ENCODE measurements around the gene LRSAM1.

Gene LRSAM1

GRCh38 chr9:127423934-127424675, 27.2 kb upstream of the LRSAM1 start, which contains the start of gene ZNF79:
ZNF79 (plus strand) TSS chr9:127424382; CDS start chr9:127424788, 406 bp downstream.
- intact Hi-C loops (cut with DNase I), result loop anchor here (2.0 kb wide), 1 partner anchor 27 kb away; the partner anchor contains the start of genes LRSAM1 and RPL12
- peak; percentile 83 to 97 (median 93) for DNase-seq

GRCh38 chr9:127424676-127424999, 26.7 kb upstream of the LRSAM1 start:
- peak in 23 of 42 donors; percentile 16 to 75 (median 53) for DNase-seq
- intact Hi-C loops (cut with DNase I), result loop anchor here (2.0 kb wide), 1 partner anchor 26 kb away; the partner anchor contains the start of genes LRSAM1 and RPL12

DNA sequence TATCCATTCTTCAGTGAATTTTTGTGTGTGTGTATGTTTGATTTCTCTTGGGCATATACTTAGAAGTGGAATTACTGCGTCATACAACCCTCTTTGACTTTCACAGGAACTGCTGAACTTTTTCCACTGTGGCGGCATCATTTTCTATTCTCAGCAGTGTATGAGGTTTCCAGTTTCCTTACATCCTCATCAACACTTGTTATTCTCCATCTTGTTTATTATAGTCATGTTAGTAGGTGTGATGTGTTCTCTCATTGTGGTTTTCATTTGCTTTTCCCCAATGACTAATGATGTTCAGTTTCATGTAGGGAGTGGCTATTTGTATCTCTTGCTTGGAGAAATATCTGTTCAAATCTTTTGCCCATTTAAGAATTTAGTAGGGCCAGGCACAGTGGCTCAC, 24.6 kb upstream of the LRSAM1 start:
- no peak for DNase-seq
- intact Hi-C loops (cut with DNase I), result no loop called here

GRCh38 chr9:127428348-127428747, 23.0 kb upstream of the LRSAM1 start:
- intact Hi-C loops (cut with DNase I), result no loop called here
- no peak for DNase-seq

GRCh38 chr9:127430415-127430814, 20.9 kb upstream of the LRSAM1 start:
- DNase-seq, result no peak
- intact Hi-C loops (cut with DNase I), result loop anchor here (10.0 kb wide), 1 partner anchor 64 kb away; no protein-coding TSS in a partner anchor

GRCh38 chr9:127437497-127438264, 13.6 kb upstream of the LRSAM1 start:
- intact Hi-C loops (cut with DNase I), result loop anchor here (10.0 kb wide), 1 partner anchor 57 kb away; no protein-coding TSS in a partner anchor
- no peak for DNase-seq

- DNase-seq, result no peak
Observed at GRCh38 chr9:127438394-127438793, 12.9 kb upstream of the LRSAM1 start.

GRCh38 chr9:127444283-127444920, 6.9 kb upstream of the LRSAM1 start:
- intact Hi-C loops (cut with DNase I), result no loop called here

More at GRCh38 chr9:127438394-127438793, 12.9 kb upstream of the LRSAM1 start:
- intact Hi-C loops (cut with DNase I), result loop anchor here (10.0 kb wide), 1 partner anchor 56 kb away; no protein-coding TSS in a partner anchor

DNA sequence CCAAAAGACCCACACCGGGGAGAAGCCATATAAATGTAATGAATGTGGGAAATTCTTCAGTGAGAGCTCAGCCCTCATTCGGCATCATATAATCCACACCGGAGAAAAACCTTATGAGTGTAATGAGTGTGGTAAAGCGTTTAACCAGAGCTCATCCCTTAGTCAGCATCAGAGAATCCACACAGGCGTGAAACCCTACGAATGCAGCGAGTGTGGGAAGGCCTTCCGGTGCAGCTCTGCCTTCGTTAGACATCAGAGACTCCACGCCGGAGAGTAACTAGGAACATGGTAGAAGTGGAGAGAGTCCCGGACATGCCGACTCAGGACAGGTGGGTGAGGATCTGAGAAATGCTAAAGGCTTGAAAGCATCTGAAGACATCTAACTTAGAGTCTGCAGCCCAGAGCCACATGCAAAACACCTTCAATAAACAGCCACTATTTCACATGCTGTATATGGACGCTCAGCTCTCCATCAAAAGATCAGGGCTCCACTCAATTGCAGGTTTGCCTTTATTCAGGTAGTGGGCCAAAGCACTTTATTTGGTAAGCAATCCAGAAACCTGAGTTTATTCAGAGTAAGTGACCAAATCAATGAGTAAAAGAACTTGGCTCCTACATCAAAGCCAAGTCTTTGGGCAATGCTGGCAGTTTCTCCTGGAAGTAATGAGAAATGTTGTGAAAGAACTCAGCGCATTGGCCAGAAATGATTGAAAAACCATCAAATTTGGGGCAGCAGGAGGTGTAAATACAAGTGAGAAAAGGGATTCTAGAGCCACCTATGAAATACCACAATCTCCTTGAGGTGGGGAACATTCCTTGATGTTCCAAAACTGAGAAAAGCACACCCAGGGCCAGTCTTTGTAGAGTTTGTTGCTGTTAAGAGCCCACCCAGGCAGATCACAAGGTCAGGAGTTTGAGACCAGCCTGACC, 6.1 kb upstream of the LRSAM1 start:
- no peak for DNase-seq
- intact Hi-C loops (cut with DNase I), result no loop called here

More at GRCh38 chr9:127444283-127444920, 6.9 kb upstream of the LRSAM1 start:
- no peak for DNase-seq

- no peak for DNase-seq
- intact Hi-C loops (cut with DNase I), result no loop called here
Observed at GRCh38 chr9:127445851-127446712, 5.2 kb upstream of the LRSAM1 start.

- no peak for DNase-seq
- intact Hi-C loops (cut with DNase I), result no loop called here
Observed at GRCh38 chr9:127446713-127447415, 4.4 kb upstream of the LRSAM1 start.

- intact Hi-C loops (cut with DNase I), result no loop called here
- DNase-seq, result no peak
Observed at GRCh38 chr9:127447416-127448111, 3.7 kb upstream of the LRSAM1 start.

DNA sequence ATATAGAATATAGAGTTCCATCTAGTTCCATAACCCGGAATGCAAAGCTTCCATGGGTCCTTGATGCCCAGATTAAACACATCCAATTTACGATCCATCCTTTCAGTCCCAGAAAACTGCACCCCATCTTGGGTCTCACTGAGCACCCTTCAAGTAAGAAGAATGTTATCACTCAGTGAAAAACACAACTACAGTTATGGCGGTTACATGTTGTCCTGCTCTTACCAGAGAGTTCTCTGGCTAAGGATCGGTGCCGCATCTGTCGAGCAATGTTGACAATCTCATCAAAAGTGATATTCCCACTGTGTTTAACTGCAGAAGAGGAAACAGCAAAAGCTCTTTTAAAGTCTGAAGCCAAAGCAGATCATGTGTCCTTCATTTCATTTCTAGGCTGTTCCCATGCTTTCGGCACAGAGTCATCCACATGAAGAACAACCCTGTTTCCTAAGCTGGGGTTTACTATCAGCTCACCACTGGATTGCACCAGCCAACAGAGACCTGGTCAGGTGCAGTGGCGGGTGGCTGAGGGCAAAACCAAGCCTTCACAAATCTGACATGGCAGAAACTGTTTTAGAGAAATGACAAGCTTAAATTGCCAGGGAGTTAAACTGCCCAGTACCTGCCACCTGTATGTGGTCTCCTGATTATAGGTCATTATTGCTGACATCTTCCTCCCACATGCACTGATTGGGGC, 3.1 kb upstream of the LRSAM1 start:
- no peak for DNase-seq
- intact Hi-C loops (cut with DNase I), result no loop called here

GRCh38 chr9:127449332-127449966, 1.9 kb upstream of the LRSAM1 start:
- DNase-seq, result no peak
- intact Hi-C loops (cut with DNase I), result no loop called here

DNA sequence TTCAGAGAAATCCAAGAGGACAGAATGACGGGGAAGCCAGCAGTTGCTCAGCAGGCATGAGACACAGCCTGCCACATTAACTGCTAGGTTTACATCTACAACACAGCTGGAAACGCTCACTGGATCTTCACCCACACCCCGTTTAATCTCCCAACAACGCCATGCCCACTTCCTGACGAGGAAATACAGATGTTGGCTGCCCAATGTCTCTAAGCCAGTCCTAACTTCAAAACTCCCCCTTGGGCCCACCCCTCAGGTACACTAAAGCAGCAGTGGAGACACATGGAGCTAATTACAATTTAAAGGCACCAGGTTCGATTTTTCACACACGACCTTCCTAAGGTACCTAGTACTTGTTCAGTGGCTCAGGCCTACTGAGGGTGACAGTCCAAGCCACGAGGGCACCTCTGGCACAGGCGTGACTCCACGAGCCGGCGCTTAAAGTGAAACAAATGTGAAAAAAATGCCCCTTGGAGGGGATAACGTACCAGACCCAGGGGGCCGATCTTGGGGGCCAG, 1.0 kb upstream of the LRSAM1 start:
- intact Hi-C loops (cut with DNase I), result loop anchor here (2.0 kb wide), 1 partner anchor 26 kb away; the partner anchor contains the start of gene ZNF79
- DNase-seq, result peak in 2 of 42 donors; percentile 9 to 11
